Lower leg skin (tissue), 3 donors: ENCODE data around the gene FRY.

Experiments
- CTCF ChIP-seq, 3 donors: fragments of 450-650 bp; IDR thresholded peaks; one replicate each; pipeline ENCODE4 v1.5.1; 2016; ENCODE audit warnings: antibody characterized with exemption in 3 of 3, mild to moderate bottlenecking in 3 of 3, moderate library complexity in 2 of 3
- POLR2A ChIP-seq, 2 donors: fragments of 450-650 bp; IDR thresholded peaks; one replicate each; pipeline ENCODE4 v1.6.1; 2016 to 2017; ENCODE audit warnings: antibody characterized with exemption in 2 of 2, mild to moderate bottlenecking in 1 of 2, moderate library complexity in 1 of 2

- TF ChIP-seq CTCF (IDR thresholded peaks at IDR 0.05), result no peak
- no peak for TF ChIP-seq POLR2A (IDR thresholded peaks at IDR 0.05)
Observed at GRCh38 chr13:32232263-32232662, 200.7 kb downstream of the FRY start.
